Endothelial cell of umbilical vein (primary cell): ENCODE results near the gene GOLGA1. TPM values are rescaled to one million over a fixed set of nuclear protein-coding genes. Genes with fewer than 3 reads are reported as not detected.

Experiments
- BruUV-seq: library from RNA; stranded (reverse); fragments of 400-500 nt; replicated peaks from 2 replicates; lab custom pipeline; 2021; lab: Mats Ljungman, UMichigan
- CTCF ChIA-PET: fragments of 300-600, 350-600 bp; sonication (Branson Sonifier 250); formaldehyde crosslinking; loops from one replicate; lab custom pipeline; 2021; ENCODE audit warnings: antibody characterized with exemption, inconsistent platforms; lab: Charles Lee
- POLR2A ChIA-PET: fragments of 300-600, 350-600 bp; sonication (Branson Sonifier 250); formaldehyde crosslinking; loops from one replicate; lab custom pipeline; 2021; ENCODE audit warnings: antibody characterized with exemption, inconsistent platforms; lab: Charles Lee
- DNase-seq: peaks from one replicate; pipeline ENCODE4 v3.0.0-alpha.2; 2011; ENCODE audit warnings: low read depth, low spot score
- FAIRE-seq: peaks from 2 replicates; lab custom pipeline; 2011; peaks lifted over from hg19 to GRCh38; lab: Jason Lieb, UNC
- H2AFZ ChIP-seq: 2 replicates; pipeline ENCODE4 v1.6.0; 2012; ENCODE audit warnings: low read depth, low read length, control low read depth, inconsistent platforms
- H3K27ac ChIP-seq: 2 replicates; pipeline ENCODE4 v1.5.1; 2011; ENCODE audit warnings: low read depth, mild to moderate bottlenecking, control low read depth, low read length, moderate library complexity; ENCODE audit not compliant: insufficient read depth
- H3K27me3 ChIP-seq, 2 experiments: 2 replicates each; pipeline versions ENCODE4 v1.6.0 to v1.6.1; 2011; ENCODE audit warnings: low read length in 2 of 2, mixed read lengths in 1 of 2; ENCODE audit not compliant: control insufficient read depth in 2 of 2, insufficient read depth in 2 of 2
- H3K36me3 ChIP-seq, 2 experiments: 2 replicates in 1 of 2; 3 replicates in 1 of 2; pipeline ENCODE4 v1.5.1; 2011; ENCODE audit warnings: low read length in 2 of 2, mild to moderate bottlenecking in 1 of 2, moderate library complexity in 1 of 2; ENCODE audit not compliant: control insufficient read depth in 2 of 2, insufficient read depth in 2 of 2; ENCODE audit errors: extremely low read depth in 1 of 2
- H3K4me1 ChIP-seq: 3 replicates; pipeline ENCODE4 v1.5.1; 2011; ENCODE audit warnings: mild to moderate bottlenecking, low read length; ENCODE audit not compliant: control insufficient read depth, insufficient read depth; ENCODE audit errors: extremely low read depth
- H3K4me2 ChIP-seq: 2 replicates; pipeline ENCODE4 v1.6.1; 2011; ENCODE audit warnings: low read length, control low read depth, mixed read lengths; ENCODE audit not compliant: insufficient read depth
- H3K4me3 ChIP-seq, 3 experiments: fragments of 200-600 bp in 1 of 3; sonication (generic), shearing (Covaris generic) in 1 of 3; replicated peaks in 1 of 3; 2 replicates each; pipeline ENCODE4 v1.5.1; 2011 to 2016; ENCODE audit warnings: control low read depth in 3 of 3, low read length in 3 of 3, mild to moderate bottlenecking in 2 of 3, inconsistent platforms in 1 of 3, low read depth in 1 of 3, moderate library complexity in 1 of 3; ENCODE audit not compliant: insufficient read depth in 1 of 3
- H3K79me2 ChIP-seq: 2 replicates; pipeline ENCODE4 v1.6.0; 2012; ENCODE audit warnings: low read length, inconsistent platforms; ENCODE audit not compliant: control insufficient read depth, insufficient read depth
- H3K9ac ChIP-seq: replicated peaks from 2 replicates; pipeline ENCODE3; 2011; ENCODE audit warnings: low read length, control low read depth; ENCODE audit not compliant: insufficient read depth; ENCODE audit errors: extremely low read depth
- H3K9me1 ChIP-seq: replicated peaks from 3 replicates; pipeline ENCODE4 v1.6.0; 2011; ENCODE audit warnings: mild to moderate bottlenecking, low read length; ENCODE audit not compliant: control insufficient read depth, insufficient read depth; ENCODE audit errors: extremely low read depth
- H3K9me3 ChIP-seq: replicated peaks from 2 replicates; pipeline ENCODE4 v1.5.1; 2012; ENCODE audit warnings: low read length, inconsistent platforms; ENCODE audit not compliant: control insufficient read depth, insufficient read depth
- H4K20me1 ChIP-seq: replicated peaks from 2 replicates; pipeline ENCODE3; 2011; ENCODE audit warnings: mild to moderate bottlenecking, low read length; ENCODE audit not compliant: control insufficient read depth, insufficient read depth; ENCODE audit errors: extremely low read depth
- CTCF ChIP-seq, 2 donors: IDR thresholded peaks; 1 replicate in 1 of 2; 2 replicates in 1 of 2; pipeline ENCODE4 v1.5.1; 2011; ENCODE audit warnings: low read length in 2 of 2, mild to moderate bottlenecking in 2 of 2, moderate library complexity in 2 of 2, control low read depth in 1 of 2, inconsistent platforms in 1 of 2, low read depth in 1 of 2; ENCODE audit not compliant: insufficient read depth in 1 of 2; ENCODE audit errors: extremely low read depth in 1 of 2
- FOS ChIP-seq: IDR thresholded peaks from 2 replicates; pipeline ENCODE4 v1.6.1; 2011; ENCODE audit warnings: mild to moderate bottlenecking, low read length, moderate library complexity, borderline replicate concordance; ENCODE audit not compliant: insufficient read depth
- POLR2A ChIP-seq: IDR thresholded peaks from 2 replicates; pipeline ENCODE4 v1.6.1; 2012; ENCODE audit warnings: low read depth, mild to moderate bottlenecking, control low read depth, low read length
- POLR2AphosphoS5 ChIP-seq: IDR thresholded peaks from 2 replicates; pipeline ENCODE4 v1.6.1; 2012; ENCODE audit warnings: low read depth, mild to moderate bottlenecking, control low read depth, low read length, moderate library complexity; ENCODE audit not compliant: insufficient read depth
- dilution Hi-C: fragments of 300-500 bp; cut with MboI; formaldehyde crosslinking; loops from one replicate; pipeline ENCODE4 v1.15.0; 2019; ENCODE audit warnings: low sequenced_read_pairs; ENCODE audit not compliant: extremely low pct_ligation_motif_present
- intact Hi-C: fragments of 100-400 bp; cut with micrococcal nuclease; formaldehyde crosslinking; loops from one replicate; pipeline ENCODE4 v1.10.0; 2022
- polyA plus RNA-seq, 4 experiments: library from polyadenylated mRNA; depleted of rRNA in 3 of 4; stranded (reverse) in 3 of 4; unstranded in 1 of 4; fragments of >200 nt; gene quantifications; 2 replicates each; pipeline versions ENCODE4 v1.2.1 to v1.2.3, GENCODE V29; 2011 to 2012; ENCODE audit warnings: missing spikeins in 1 of 4
- total RNA-seq: library from RNA; stranded (reverse); gene quantifications from 2 replicates; pipeline ENCODE4 v1.2.3, GENCODE V29; 2021

The GOLGA1 gene
- total and polyA plus RNA-seq, 2 donors (not counting 3 experiments of a cell fraction or from before 2014, with no cell fraction given): 13.1 to 19.9 TPM

- peaks cover 28% of the 10 kb centered on the region for H3K79me2 ChIP-seq
- DNase-seq (no peak), FAIRE-seq (peak; percentile 62)
- peaks cover 18 to 39% of the 10 kb centered on the region in 2 experiments for H3K36me3 ChIP-seq
- no peak overlapping the region for H3K4me3 ChIP-seq
- dilution Hi-C loops (no loop called here), intact Hi-C loops (no loop called here)
- ChIA-PET CTCF (interaction anchor here (0.6 to 15.1 kb wide), 11 partner anchors 10 to 382 kb away, joined by 3 to 967 read pairs (median 4); partner anchors contain the start of genes NR6A1 and OLFML2A), POLR2A (interaction anchor here (0.6 to 1.6 kb wide), 2 partner anchors 81 to 219 kb away, joined by 5 to 6 read pairs; no protein-coding TSS in a partner anchor)
- TF ChIP-seq POLR2A (peak; percentile 16), POLR2AphosphoS5 (no peak), CTCF (IDR thresholded peaks at IDR 0.05; ENCODE audit: extremely low read depth in 1 of 2, insufficient read depth in 1 of 2, low read depth in 1 of 2, low read length in 2 of 2) (peak in 1 of 2 donors; percentile 64)
- no peak overlapping the region for H2AFZ ChIP-seq
- no TSS peak for BruUV-seq
- peaks cover 18% of the 10 kb centered on the region for H3K4me1 ChIP-seq
- H3K27ac ChIP-seq: no peak overlapping the region
- no peaks in the 10 kb centered on the region for H3K27me3 ChIP-seq
- H3K9ac ChIP-seq: no peak overlapping the region
- peaks cover 8% of the 10 kb centered on the region for H4K20me1 ChIP-seq
- no peaks in the 10 kb centered on the region for H3K9me1 ChIP-seq
- no peak overlapping the region for H3K4me2 ChIP-seq
- no peaks in the 10 kb centered on the region for H3K9me3 ChIP-seq
These were observed 84.7 kb downstream of the GOLGA1 start for GRCh38 chr9:124855944-124856765.

- FAIRE-seq (no peak), DNase-seq (no peak)
- H3K4me1 ChIP-seq: peaks cover 17% of the 10 kb centered on the region
- CTCF ChIA-PET: interaction anchor here (0.6 to 15.1 kb wide), 9 partner anchors 11 to 383 kb away, joined by 3 to 967 read pairs (median 5); partner anchors contain the start of genes NR6A1 and OLFML2A
- POLR2A ChIA-PET: interaction anchor here (1.6 kb wide), 1 partner anchor 81 kb away, joined by 6 read pairs; no protein-coding TSS in a partner anchor
- H3K36me3 ChIP-seq: peaks cover 17 to 39% of the 10 kb centered on the region in 2 experiments
- no peak overlapping the region for H3K4me3 ChIP-seq
- H2AFZ ChIP-seq: no peak overlapping the region
- intact Hi-C loops (no loop called here), dilution Hi-C loops (no loop called here)
- H3K27ac ChIP-seq: no peak overlapping the region
- peaks cover 22% of the 10 kb centered on the region for H3K79me2 ChIP-seq
- BruUV-seq: no TSS peak
- no peak overlapping the region for H3K4me2 ChIP-seq
- H3K27me3 ChIP-seq: no peaks in the 10 kb centered on the region
- no peaks in the 10 kb centered on the region for H3K9me3 ChIP-seq
- H3K9ac ChIP-seq: no peak overlapping the region
- peaks cover 6% of the 10 kb centered on the region for H4K20me1 ChIP-seq
- no peak for TF ChIP-seq FOS
- H3K9me1 ChIP-seq: no peaks in the 10 kb centered on the region
These were observed 85.3 kb downstream of the GOLGA1 start for GRCh38 chr9:124855566-124855943.
